GM19438 (cell line): ENCODE results near the gene NOL12.
"Not testable (repeated sequence)": the region's sequence is repeated elsewhere in the genome, so short reads cannot be mapped to it uniquely, and the experiment has no call there.

Experiments used
- ATAC-seq: cut with Tn5 transposase; IDR thresholded peaks from one replicate; pipeline ENCODE4 v1.9.1; 2021; ENCODE audit warnings: low read depth; ENCODE audit not compliant: unreplicated experiment

NOL12 gene

DNA sequence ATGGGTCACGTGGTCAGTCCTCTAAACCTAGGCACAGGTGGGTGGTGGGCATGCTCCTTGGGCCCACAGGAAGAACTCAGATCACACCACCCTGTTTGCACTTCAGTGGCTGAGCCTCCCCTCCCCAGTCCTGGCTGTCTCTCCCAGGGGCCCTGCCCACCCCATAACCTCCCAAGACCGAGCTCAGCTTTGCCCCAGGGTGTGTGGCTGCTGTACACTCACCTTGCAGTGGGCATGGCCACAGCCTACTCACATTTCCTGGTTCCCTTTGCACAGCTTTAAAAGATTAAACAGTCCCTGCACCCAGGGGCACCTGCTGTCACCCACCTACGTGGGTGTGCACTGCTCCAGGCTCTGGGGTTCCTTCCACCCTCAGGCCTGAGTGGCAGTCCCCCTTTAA, 24.5 kb downstream of the NOL12 start:
- ATAC-seq: no peak

DNA sequence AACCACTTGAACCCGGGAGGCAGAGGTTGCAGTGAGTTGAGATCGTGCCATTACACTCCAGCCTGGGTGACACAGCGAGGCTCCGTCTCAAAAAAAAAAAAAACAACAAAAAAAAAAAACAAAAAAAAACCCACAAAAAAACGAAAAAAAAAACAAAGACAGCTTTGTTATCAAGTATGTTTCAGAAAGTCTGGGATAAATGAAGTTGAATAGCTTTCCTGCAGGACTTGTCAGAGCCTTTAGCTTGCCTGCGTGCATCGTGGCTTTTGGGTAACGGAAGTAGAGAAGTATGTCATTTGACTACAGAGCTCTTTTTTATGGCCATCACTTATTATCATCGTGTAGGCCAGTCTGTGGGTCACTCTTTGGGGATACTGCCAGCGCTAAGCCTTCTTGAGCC, 25.3 kb downstream of the NOL12 start:
- no peak for ATAC-seq

DNA sequence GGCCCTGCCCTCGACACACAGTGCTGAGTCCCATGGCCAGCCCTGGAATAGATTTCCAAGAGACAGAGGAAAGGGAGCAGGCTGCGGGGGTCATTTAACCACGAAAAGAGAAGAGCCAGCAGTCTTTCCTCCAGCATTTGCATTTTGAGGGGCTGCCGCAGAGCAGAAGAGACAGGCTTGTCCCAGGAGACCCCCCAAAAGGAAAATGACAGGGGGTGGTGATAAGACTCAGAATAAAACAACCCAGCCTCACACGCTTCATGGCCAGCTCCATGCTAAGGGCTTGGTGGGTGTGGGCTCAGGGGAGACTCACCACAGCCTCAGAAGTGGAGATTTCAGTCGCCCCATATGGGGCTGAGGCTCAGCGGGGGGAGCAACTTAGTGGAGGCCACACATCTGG, 27.6 kb downstream of the NOL12 start:
- ATAC-seq: no peak

DNA sequence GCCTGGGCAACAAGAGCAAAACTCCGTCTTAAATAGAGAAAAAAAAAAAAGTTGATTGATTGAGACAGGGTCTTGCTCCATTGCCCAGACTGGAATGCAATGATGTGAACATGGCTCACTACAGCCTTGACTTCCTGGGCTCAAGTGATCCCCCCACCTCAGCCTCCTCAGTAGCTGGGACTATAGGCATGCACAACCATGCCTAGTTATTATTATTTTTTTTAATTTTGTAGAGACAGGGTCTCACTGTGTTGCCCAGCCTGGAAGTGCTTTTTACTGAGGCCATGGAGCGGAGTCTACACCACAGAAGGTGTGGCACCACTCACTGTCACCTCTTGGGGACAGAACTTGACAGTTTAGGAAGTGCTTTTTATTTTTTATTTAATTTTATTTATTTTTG, 28.5 kb downstream of the NOL12 start:
- ATAC-seq: no peak

DNA sequence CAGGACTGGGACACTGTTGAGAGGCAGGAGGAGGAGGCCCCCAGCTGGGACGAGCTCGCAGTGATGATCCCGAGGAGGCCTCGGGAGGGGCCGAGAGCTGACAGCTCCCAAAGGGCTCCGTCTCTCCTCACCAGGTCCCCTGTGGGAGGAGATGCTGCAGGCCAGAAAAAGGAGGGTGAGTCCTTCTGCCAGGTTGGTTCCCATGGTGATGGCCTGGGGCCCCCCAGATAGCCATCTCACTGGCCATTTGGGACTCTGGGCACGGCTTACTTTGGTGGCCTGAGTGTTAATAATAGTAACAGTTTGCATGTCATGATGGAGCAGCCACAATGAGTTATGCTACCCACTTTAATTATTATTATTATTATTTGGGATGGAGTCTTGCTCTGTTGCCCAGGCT, 29.6 kb downstream of the NOL12 start:
- ATAC-seq: no peak

DNA sequence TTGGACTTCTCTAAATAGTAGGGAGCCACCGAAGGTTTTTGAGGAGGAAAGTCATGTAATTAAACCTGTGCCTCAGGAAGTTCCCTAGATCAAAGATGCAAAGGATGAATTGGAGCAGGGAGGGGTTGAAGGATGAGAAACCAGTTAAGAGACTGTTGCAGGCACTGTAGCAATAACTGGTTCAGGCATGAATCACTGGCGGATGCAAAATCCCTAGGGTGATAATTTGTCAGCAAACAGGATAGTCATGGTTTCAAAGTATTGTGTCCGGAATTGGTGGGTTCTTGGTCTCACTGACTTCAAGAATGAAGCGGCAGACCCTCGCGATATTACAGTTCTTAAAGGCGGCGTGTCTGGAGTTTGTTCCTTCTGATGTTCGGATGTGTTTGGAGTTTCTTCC, 30.6 kb downstream of the NOL12 start:
- no peak for ATAC-seq

DNA sequence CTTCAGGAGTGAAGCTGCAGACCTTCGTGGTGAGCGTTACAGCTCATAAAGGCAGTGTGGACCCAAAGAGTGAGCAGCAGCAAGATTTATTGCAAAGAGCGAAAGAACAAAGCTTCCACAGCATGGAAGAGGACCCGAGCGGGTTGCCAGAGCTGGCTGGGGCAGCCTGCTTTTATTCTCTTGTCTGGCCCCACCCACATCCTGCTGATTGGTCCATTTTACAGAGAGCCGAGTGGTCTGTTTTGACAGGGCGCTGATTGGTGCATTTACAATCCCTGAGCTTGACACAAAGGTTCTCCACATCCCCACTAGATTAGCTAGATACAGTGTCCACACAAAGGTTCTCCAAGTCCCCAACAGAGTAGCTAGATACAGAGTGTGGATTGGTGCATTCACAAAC, 31.1 kb downstream of the NOL12 start:
- ATAC-seq: not testable (repeated sequence)

DNA sequence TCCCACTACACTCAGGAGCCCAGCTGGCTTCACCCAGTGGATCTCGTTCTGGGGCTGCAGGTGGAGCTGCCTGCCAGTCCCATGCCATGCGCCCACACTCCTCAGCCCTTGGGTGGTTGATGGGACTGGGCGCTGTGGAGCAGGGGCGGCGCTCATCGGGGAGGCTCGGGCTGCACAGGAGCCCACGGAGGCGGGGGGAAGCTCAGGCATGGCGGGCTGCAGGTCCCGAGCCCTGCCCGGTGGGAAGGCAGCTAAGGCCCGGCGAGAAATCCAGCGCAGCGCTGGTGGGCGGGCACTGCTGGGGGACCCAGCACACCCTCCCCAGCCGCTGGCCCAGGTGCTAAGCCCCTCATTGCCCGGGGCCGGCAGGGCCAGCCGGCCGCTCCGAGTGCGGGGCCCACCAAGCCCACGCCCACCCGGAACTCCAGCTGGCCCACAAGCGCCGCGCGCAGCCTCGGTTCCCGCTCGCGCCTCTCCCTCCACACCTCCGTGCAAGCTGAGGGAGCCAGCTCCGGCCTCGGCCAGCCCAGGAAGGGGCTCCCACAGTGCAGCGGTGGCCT, 31.7 kb downstream of the NOL12 start:
- not testable (repeated sequence) for ATAC-seq

DNA sequence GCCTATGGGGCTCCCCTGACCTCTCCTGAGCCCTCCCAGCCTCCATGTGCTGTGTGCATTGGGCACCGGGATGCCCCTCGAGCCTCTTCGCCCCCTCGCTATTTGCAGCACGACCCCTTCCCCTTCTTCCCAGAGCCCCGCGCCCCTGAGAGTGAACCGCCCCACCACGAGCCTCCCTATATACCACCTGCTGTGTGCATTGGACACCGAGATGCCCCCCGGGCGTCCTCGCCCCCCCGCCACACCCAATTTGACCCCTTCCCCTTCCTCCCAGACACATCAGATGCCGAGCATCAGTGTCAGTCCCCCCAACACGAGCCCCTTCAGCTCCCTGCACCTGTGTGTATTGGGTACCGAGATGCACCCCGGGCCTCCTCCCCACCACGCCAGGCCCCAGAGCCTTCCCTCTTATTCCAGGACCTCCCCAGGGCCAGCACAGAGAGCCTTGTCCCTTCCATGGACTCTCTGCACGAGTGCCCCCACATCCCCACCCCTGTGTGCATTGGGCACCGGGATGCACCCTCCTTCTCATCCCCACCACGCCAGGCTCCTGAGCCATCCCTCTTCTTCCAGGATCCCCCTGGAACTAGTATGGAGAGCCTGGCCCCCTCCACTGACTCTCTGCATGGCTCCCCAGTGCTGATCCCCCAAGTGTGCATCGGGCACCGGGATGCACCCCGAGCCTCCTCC, 39.6 kb downstream of the NOL12 start:
- ATAC-seq: no peak

DNA sequence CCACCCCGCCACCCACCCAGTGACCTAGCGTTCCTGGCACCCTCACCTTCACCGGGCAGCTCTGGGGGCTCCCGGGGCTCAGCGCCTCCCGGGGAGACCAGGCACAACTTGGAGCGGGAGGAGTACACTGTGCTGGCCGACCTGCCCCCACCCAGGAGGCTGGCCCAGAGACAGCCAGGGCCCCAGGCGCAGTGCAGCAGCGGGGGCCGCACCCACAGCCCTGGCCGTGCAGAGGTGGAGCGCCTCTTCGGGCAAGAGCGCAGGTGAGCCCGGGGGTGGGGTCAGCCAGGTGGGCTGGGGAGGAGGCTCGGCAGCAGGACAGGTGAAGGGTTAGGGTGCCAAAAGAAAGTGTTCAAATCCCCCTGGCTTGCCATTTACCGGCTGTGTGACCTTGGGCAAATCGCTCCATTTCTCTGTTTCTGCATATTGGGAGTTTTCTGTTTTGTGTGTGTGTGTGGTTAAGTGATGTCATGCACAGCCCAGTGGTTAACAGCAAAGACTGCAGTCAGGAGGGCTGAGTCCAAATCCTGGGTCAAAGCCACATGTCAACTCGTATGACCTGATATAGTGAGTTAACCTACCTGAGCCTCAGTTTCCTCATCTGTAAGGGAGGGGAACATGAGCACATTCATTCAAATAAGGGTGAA, 40.2 kb downstream of the NOL12 start:
- ATAC-seq: no peak

DNA sequence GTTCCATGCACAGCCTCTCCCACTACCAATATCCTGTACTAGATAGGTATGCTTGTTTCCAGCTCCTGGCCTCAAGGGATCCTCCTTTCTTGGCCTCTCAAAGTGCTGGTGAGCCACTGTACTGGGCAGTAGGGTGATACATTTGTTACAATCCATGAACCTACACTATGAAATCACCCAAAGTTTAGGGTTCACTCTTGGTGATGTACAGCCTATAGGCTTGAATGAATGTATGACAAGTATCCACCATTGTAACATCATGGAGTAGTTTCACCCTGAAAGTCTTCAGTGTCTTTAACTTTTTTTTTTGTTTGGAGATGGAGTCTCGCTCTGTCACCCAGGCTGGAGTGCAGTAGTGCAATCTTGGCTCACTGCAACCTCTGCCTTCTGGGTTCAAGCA, 42.5 kb downstream of the NOL12 start:
- ATAC-seq: no peak

DNA sequence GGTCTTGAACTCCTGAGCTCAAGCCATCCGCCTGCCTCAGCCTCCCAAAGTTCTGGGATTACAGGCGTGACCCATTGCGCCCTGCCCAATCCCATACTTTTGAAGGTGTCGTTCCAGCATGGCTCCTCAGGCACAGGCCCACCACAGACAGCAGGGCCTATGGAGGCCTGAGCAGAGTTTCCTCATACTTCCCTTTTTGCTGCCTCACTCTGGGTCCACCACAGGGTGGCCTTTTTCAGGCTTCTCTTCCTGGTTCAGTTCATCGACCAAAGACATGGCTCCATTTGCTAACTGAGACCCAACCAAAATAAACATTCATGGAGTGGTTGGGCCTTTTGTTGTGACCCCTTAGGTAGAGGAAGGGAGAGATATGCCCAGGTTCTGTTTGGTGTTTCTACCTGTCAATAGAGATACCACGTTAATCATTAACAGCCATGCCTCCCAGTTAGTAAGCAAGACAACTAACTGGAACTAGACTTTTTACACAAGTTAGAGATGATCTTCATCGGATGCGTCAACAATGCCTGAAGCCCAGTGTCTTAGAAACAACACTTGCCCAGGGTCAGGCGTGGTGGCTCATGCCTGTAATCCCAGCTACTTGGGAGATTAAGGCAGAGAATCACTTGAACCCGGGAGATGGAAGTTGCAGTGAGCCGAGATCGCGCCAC, 45.8 kb downstream of the NOL12 start:
- no peak for ATAC-seq

DNA sequence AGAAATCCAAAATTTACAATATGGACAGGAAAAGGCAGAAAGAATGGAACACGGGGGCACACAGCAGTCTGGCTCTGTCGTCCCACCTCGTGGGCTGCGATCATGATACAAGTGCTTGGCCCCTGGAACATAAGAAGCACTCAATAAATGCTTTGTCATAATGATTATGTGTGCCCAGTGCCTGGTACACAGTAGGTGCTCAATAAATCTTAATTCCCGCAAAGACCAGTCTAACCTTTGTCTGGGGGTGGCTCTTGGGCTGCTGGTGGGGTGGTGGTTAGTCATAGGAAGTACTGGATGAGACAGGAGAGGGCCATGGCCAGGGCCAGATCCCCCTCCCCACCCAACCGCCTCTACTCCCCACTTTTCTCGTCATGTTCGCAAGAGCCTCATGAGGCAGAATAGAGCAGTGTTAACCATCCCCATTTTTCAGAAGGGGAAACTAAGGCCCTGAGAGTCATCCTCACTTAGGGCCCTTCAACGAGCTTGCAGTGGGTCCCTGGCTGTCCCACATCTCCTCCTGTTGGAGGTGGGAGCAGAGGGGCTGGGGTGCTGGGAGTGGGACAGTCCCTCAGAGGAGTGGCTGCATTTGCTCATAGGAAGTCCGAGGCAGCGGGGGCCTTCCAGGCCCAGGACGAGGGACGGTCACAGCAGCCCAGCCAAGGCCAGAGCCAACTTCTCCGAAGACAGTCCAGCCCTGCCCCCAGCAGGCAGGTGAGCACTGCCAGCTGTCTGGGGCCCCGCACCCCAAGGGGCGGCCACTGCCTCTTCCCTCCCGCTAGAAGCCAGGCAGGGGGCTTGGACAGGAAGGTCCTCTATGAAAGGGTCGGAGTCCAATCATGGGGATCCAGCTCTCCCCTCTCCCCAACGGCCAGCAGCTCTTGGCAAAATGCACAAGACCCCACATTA, 46.8 kb downstream of the NOL12 start:
- no peak for ATAC-seq

DNA sequence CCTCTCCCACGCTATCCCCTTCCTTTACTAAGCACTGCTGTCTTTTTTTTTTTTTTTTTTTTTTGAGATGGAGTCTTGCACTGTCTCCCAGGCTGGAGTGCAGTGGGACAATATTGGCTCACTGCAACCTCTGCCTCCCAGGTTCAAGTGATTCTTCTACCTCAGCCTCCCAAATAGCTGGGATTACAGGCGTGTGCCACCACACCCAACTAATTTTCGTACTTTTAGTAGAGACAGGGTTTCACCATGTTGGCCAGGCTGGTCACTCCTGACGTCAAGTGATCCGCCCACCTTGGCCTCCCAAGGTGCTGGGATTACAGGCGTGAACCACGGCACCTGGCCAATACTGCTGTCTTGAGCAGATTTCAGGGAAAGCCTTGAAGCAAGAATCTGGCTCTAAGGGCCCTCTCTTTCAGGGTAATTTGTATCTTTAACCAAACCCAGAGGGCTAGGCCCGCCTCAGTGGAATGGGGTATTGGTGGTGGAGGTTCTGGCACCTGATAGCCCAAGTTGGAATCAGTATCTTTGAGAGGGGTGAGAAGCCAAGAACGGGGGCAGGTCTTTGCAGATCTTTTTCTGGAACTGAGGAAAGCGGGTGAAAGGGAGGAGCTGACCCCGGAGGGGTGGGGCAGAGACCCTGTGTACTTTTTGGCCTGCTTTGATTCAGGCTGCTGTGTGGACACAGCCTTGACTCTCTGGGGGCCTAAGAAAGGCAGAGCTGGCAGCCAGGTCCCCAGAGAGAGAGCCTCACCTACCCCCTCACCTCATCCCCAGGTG, 47.7 kb downstream of the NOL12 start:
- no peak for ATAC-seq

DNA sequence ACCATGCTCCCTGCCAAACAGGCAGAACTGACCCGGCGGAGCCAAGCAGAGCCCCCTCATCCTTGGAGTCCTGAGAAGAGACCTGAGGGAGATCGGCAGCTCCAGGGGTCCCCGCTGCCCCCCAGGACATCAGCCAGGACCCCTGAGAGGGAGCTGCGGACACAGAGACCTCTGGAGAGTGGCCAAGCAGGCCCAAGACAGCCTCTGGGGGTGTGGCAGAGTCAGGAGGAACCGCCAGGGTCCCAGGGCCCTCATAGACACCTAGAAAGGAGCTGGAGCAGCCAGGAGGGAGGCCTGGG, 48.2 kb downstream of the NOL12 start:
- ATAC-seq: no peak

DNA sequence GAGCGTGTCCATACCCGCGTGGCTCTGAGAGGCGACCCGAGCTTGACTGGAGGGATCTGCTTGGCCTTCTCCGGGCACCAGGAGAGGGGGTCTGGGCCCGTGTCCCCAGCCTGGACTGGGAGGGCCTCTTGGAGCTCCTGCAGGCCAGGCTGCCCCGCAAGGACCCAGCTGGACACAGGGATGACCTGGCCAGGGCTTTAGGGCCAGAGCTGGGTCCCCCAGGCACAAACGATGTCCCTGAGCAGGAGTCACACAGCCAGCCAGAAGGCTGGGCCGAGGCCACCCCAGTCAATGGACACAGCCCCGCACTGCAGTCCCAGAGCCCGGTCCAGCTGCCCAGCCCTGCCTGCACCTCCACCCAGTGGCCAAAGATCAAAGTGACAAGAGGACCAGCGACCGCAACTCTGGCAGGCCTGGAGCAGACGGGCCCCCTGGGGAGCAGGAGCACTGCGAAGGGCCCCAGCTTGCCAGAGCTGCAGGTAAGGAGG, 48.9 kb downstream of the NOL12 start:
- ATAC-seq: no peak

DNA sequence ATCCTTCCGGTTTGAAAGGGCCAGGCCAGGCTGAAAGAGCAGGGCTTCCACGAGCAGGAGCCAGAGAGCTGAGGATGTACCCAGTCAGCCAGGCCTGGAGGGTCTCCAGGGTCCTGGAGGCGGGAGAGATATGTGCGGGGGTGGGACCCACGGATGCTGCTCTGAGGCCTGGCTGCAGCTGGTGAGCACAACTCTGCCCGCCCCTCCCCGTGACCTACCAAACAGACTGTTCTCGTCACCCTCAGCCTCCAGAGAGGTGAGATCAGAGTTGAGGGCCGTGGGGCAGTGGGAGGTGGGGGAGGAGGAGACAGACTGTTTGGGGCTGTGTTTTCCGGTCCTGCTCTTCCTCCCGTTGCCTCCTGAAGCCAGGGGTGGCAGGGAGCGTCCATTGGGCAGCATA, 52.9 kb downstream of the NOL12 start:
- no peak for ATAC-seq

DNA sequence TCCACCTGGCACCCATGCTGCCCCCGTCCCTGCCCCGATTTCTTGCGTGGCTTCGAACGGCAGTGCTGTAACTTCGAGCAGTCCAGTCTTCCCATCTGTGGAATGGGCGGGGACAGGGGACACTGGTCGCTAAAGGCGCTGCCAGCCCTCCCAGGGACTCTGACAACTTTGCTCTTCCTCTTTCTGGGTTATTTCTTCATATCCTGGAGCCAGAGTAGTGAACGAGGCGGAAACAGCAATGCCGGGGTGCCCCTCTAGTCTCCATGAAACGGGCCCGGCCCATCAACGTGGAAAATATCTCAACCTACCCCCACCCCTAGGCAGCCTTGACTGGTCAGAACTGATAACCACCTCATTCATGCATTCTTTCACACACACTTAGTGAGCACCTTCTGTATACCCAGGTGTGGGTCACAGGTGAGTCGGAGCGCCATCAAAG, 53.5 kb downstream of the NOL12 start:
- ATAC-seq: no peak

DNA sequence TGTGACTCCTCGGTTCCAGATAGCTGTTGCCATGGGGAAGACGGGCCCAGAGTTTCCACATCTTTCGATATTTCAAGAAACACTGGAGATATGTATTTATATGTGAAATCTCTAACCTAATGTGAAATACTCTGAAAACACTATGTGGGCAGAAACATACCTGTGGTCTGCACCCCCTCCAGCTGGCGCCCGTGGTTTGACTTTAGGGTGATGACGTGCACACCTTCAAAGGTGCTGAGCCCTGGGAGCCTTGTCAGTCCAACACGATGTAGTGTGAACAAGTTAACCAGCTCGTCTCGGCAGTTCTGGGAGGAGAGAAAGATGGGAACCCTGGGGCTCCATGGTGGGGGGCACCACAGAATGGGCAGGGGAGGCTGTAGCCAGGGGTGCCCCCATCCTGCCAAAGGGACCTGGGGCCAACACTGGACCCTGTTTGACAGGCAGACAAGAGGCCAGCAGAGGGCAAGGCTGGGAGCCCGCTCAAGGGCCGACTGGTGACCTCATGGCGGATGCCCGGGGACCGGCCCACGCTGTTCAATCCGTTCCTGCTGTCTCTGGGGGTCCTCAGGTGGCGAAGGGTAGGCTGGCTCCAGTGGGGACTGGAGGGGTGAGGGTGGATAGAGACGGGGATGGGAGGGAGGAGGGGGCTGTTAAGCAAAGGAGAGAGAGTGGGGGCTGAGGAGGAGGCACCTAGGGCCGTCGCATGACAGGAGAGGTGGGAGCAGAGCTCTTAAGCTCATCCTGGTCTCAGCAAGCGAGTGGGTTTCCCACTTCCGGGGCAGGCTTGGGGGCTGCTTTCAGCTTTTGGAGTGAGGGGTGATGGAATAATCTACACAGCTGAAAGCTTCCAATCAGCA, 54.5 kb downstream of the NOL12 start:
- ATAC-seq: no peak
